K562 (cell line): ENCODE results near the gene PLEKHA6. TPM values are rescaled to one million over a fixed set of nuclear protein-coding genes. Genes with fewer than 3 reads are reported as not detected.

Source experiments
- ARID2 ChIP-seq: fragments of 450-650 bp; IDR thresholded peaks from 2 replicates; pipeline ENCODE4 v1.6.1; 2017; ENCODE audit warnings: antibody characterized with exemption, mild to moderate bottlenecking
- NFRKB ChIP-seq: fragments of 450-650 bp; IDR thresholded peaks from 2 replicates; pipeline ENCODE4 v1.6.1; 2016; ENCODE audit warnings: low read depth
- PHTF2 ChIP-seq: fragments of 250-450 bp; sonication (Bioruptor Pico); IDR thresholded peaks from 2 replicates; pipeline ENCODE4 v1.5.0; 2021; ENCODE audit warnings: mild to moderate bottlenecking
- TEAD2 ChIP-seq: fragments of 450-650 bp; IDR thresholded peaks from 2 replicates; pipeline ENCODE4 v1.6.1; 2016; ENCODE audit warnings: missing genetic modification characterization, control low read depth, missing compliant biosample characterization
- ZNF354B ChIP-seq: fragments of 250-450 bp; sonication (Bioruptor Pico); IDR thresholded peaks from 2 replicates; pipeline ENCODE4 v1.4.0; 2020
- ZNF57 ChIP-seq: fragments of 450-650 bp; formaldehyde crosslinking; IDR thresholded peaks from 2 replicates; pipeline ENCODE4 v1.4.0; 2020; ENCODE audit warnings: mild to moderate bottlenecking, moderate library complexity
- polyA plus RNA-seq, 8 experiments: library from polyadenylated mRNA; depleted of rRNA in 4 of 8; stranded (reverse) in 5 of 8; unstranded in 3 of 8; fragments of >200 nt; fragmentation: Nextera tagmentation in 2 of 8; fragmentation: Illumina TruSeq in 1 of 8; extraction: Ambion mirVana in 2 of 8; extraction: Trizol in 1 of 8; gene quantifications; 2 replicates each; pipeline versions ENCODE4 v1.2.1 to v1.2.3, GENCODE V29; 2011 to 2014; ENCODE audit warnings: inconsistent platforms in 1 of 8, missing spikeins in 1 of 8
- total RNA-seq, 7 experiments: library from RNA; depleted of rRNA in 6 of 7; stranded (reverse); fragments of >200 nt in 6 of 7; fragmentation: Illumina TruSeq in 2 of 7; extraction: Trizol in 2 of 7; gene quantifications; 2 replicates each; pipeline versions ENCODE4 v1.2.1 to v1.2.3, GENCODE V29; 2011 to 2021; ENCODE audit warnings: low replicate concordance in 1 of 7
- TF ChIP-seq, protein P1 (sequence below), 2 experiments: fragments of 450-650 bp in 1 of 2; sonication (generic) in 1 of 2; formaldehyde crosslinking in 1 of 2; IDR thresholded peaks; 2 replicates each; pipeline versions ENCODE4 v1.7.1 to v1.9.0; 2016 to 2022; ENCODE audit warnings: inconsistent platforms in 1 of 2, mild to moderate bottlenecking in 1 of 2, missing genetic modification reagents in 1 of 2
- TF ChIP-seq, protein P2 (sequence below): sonication (generic); formaldehyde crosslinking; IDR thresholded peaks from 2 replicates; pipeline ENCODE4 v1.8.1; 2022; ENCODE audit warnings: missing genetic modification reagents
- TF ChIP-seq, protein P3 (sequence below), 2 experiments: fragments of 450-650 bp; IDR thresholded peaks; 2 replicates each; pipeline ENCODE4 v1.6.1; 2016
- TF ChIP-seq, protein P4 (sequence below): fragments of 250-450 bp; sonication (Bioruptor Pico); IDR thresholded peaks from 2 replicates; pipeline ENCODE4 v1.4.0; 2020

Gene PLEKHA6
- total and polyA plus RNA-seq, 9 of the 15 experiments (the other 6 are each of a cell fraction or from before 2014, with no cell fraction given) = under 0.01 to 0.33 (median 0.01) TPM; not detected in 4

DNA sequence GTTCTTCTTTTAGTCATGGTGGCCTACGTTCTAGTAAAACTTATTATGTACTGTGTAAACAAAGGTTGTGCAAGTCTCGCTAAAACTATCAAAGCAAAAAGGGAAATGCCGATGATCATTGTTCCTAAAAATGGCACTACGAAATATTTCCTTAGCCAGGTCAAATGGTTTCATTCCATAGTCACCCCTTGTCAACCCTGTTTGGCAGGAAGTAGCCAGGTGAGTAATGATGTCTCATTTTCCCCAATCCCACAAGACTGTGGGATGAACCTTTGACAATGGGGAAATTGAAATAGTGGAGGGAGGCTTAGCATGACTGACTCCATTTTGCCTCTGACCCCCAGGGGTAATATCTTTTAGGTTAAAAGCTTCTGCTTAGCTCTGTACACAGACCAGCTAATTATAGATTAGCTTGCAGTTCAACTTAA is 188.0 kb downstream of the PLEKHA6 start (continued):
- TF ChIP-seq, protein P1, sequence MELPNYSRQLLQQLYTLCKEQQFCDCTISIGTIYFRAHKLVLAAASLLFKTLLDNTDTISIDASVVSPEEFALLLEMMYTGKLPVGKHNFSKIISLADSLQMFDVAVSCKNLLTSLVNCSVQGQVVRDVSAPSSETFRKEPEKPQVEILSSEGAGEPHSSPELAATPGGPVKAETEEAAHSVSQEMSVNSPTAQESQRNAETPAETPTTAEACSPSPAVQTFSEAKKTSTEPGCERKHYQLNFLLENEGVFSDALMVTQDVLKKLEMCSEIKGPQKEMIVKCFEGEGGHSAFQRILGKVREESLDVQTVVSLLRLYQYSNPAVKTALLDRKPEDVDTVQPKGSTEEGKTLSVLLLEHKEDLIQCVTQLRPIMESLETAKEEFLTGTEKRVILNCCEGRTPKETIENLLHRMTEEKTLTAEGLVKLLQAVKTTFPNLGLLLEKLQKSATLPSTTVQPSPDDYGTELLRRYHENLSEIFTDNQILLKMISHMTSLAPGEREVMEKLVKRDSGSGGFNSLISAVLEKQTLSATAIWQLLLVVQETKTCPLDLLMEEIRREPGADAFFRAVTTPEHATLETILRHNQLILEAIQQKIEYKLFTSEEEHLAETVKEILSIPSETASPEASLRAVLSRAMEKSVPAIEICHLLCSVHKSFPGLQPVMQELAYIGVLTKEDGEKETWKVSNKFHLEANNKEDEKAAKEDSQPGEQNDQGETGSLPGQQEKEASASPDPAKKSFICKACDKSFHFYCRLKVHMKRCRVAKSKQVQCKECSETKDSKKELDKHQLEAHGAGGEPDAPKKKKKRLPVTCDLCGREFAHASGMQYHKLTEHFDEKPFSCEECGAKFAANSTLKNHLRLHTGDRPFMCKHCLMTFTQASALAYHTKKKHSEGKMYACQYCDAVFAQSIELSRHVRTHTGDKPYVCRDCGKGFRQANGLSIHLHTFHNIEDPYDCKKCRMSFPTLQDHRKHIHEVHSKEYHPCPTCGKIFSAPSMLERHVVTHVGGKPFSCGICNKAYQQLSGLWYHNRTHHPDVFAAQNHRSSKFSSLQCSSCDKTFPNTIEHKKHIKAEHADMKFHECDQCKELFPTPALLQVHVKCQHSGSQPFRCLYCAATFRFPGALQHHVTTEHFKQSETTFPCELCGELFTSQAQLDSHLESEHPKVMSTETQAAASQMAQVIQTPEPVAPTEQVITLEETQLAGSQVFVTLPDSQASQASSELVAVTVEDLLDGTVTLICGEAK (IDR thresholded peaks at IDR 0.05) = no peak
- TF ChIP-seq, protein P1 (CRISPR knock-in tag; IDR thresholded peaks at IDR 0.05) = no peak
- TF ChIP-seq PHTF2 (CRISPR knock-in tag) = no peak
- TF ChIP-seq ZNF354B (CRISPR knock-in tag) = peak; percentile 76; the same call in 1 of the 2 replicates
- no peak for TF ChIP-seq NFRKB
- no peak for TF ChIP-seq ARID2
- TF ChIP-seq, protein P2, sequence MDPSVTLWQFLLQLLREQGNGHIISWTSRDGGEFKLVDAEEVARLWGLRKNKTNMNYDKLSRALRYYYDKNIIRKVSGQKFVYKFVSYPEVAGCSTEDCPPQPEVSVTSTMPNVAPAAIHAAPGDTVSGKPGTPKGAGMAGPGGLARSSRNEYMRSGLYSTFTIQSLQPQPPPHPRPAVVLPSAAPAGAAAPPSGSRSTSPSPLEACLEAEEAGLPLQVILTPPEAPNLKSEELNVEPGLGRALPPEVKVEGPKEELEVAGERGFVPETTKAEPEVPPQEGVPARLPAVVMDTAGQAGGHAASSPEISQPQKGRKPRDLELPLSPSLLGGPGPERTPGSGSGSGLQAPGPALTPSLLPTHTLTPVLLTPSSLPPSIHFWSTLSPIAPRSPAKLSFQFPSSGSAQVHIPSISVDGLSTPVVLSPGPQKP (CRISPR knock-in tag) = no peak
- TF ChIP-seq, protein P3, sequence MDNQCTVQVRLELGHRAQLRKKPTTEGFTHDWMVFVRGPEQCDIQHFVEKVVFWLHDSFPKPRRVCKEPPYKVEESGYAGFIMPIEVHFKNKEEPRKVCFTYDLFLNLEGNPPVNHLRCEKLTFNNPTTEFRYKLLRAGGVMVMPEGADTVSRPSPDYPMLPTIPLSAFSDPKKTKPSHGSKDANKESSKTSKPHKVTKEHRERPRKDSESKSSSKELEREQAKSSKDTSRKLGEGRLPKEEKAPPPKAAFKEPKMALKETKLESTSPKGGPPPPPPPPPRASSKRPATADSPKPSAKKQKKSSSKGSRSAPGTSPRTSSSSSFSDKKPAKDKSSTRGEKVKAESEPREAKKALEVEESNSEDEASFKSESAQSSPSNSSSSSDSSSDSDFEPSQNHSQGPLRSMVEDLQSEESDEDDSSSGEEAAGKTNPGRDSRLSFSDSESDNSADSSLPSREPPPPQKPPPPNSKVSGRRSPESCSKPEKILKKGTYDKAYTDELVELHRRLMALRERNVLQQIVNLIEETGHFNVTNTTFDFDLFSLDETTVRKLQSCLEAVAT (IDR thresholded peaks at IDR 0.05) = no peak
- TF ChIP-seq, protein P4, sequence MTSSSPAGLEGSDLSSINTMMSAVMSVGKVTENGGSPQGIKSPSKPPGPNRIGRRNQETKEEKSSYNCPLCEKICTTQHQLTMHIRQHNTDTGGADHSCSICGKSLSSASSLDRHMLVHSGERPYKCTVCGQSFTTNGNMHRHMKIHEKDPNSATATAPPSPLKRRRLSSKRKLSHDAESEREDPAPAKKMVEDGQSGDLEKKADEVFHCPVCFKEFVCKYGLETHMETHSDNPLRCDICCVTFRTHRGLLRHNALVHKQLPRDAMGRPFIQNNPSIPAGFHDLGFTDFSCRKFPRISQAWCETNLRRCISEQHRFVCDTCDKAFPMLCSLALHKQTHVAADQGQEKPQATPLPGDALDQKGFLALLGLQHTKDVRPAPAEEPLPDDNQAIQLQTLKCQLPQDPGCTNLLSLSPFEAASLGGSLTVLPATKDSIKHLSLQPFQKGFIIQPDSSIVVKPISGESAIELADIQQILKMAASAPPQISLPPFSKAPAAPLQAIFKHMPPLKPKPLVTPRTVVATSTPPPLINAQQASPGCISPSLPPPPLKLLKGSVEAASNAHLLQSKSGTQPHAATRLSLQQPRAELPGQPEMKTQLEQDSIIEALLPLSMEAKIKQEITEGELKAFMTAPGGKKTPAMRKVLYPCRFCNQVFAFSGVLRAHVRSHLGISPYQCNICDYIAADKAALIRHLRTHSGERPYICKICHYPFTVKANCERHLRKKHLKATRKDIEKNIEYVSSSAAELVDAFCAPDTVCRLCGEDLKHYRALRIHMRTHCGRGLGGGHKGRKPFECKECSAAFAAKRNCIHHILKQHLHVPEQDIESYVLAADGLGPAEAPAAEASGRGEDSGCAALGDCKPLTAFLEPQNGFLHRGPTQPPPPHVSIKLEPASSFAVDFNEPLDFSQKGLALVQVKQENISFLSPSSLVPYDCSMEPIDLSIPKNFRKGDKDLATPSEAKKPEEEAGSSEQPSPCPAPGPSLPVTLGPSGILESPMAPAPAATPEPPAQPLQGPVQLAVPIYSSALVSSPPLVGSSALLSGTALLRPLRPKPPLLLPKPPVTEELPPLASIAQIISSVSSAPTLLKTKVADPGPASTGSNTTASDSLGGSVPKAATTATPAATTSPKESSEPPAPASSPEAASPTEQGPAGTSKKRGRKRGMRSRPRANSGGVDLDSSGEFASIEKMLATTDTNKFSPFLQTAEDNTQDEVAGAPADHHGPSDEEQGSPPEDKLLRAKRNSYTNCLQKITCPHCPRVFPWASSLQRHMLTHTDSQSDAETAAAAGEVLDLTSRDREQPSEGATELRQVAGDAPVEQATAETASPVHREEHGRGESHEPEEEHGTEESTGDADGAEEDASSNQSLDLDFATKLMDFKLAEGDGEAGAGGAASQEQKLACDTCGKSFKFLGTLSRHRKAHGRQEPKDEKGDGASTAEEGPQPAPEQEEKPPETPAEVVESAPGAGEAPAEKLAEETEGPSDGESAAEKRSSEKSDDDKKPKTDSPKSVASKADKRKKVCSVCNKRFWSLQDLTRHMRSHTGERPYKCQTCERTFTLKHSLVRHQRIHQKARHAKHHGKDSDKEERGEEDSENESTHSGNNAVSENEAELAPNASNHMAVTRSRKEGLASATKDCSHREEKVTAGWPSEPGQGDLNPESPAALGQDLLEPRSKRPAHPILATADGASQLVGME (CRISPR knock-in tag) = peak; percentile 71; the same call in 1 of the 2 replicates
- TF ChIP-seq ZNF57 = peak; percentile 91
- no peak for TF ChIP-seq TEAD2 (tag)
